GM12872 (cell line): ENCODE data around the gene KIF17.

Experiments used
- TF ChIP-seq, protein P1 (sequence below): IDR thresholded peaks from 3 replicates; pipeline ENCODE4 v1.5.1; 2011; ENCODE audit warnings: low read depth, mild to moderate bottlenecking, low read length, moderate library complexity; ENCODE audit not compliant: insufficient read depth

Gene KIF17

DNA sequence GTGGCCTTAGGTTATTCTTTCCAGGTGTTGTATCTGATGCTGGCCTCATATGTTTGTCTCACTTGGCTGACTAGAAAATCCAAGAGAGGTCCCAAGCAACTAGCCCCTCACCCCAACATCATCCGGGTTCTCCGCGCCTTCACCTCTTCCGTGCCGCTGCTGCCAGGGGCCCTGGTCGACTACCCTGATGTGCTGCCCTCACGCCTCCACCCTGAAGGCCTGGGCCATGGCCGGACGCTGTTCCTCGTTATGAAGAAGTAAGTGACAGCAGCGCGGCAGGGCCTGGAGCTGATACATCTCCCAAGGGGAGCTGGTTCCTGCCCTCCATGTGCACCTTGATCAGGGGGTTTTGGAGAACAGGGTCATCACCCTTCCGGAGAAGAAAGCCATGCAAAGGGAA is 73.4 kb downstream of the KIF17 start:
- TF ChIP-seq, protein P1, sequence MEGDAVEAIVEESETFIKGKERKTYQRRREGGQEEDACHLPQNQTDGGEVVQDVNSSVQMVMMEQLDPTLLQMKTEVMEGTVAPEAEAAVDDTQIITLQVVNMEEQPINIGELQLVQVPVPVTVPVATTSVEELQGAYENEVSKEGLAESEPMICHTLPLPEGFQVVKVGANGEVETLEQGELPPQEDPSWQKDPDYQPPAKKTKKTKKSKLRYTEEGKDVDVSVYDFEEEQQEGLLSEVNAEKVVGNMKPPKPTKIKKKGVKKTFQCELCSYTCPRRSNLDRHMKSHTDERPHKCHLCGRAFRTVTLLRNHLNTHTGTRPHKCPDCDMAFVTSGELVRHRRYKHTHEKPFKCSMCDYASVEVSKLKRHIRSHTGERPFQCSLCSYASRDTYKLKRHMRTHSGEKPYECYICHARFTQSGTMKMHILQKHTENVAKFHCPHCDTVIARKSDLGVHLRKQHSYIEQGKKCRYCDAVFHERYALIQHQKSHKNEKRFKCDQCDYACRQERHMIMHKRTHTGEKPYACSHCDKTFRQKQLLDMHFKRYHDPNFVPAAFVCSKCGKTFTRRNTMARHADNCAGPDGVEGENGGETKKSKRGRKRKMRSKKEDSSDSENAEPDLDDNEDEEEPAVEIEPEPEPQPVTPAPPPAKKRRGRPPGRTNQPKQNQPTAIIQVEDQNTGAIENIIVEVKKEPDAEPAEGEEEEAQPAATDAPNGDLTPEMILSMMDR: no peak

DNA sequence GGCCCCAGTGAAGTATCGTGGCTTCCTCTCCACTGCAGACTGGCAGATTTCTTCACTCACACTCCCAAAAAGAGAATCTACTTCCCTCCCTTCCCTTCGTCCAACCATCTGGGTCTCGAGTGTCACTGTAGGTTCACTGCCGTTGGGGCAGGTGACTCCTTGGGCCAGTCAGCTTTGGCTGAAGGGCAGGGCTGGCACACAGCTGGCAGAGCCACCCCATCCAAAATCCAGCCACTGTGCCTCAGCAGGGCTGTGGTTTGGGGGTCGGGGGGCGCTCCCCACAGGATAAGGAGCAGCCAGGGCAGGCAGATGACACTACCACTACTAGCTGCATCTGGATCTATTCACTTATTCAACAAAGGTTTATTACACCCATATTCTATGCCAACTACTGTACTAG is 74.7 kb downstream of the KIF17 start:
- TF ChIP-seq, protein P1: no peak

DNA sequence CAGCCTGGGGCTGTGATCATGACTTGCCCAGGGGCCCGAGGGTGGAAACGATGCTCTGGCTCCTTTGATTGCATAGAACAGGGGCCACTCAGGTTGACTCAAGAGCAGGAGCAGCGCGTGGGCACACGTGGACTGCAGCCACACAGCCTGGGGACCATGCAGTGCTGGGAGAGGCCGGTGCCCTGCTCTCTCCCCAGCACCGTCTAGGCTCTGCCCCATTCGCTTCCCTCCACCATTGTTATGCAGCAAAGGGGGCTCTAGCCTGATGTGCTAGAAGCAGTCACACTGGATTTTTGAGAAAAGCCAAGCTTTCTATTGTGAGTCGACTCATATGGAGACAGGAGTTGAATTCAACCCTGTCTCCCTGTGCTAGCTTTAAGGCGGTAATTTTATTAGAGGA is 75.8 kb downstream of the KIF17 start:
- TF ChIP-seq, protein P1: no peak

DNA sequence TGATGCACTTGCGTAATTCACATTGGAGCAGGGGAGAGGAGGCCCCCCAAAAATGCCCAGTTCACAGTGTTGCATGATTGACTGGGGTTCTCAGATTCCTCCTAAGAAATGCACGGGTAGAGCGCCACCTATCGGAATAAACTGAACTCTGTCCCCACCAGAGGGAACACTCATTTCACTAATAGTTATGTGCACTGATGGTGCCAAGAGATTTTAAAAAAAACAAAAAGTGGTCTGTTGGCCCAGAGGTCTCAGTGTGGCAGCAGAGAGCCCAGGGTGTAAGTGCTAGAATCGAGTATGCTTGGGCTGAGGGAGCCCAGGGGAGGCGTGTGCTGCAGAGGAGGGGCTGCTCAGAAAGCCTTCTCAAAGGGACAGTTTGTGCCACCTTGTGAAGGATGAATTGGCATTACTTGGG is 77.6 kb downstream of the KIF17 start:
- TF ChIP-seq, protein P1: peak; percentile 79

DNA sequence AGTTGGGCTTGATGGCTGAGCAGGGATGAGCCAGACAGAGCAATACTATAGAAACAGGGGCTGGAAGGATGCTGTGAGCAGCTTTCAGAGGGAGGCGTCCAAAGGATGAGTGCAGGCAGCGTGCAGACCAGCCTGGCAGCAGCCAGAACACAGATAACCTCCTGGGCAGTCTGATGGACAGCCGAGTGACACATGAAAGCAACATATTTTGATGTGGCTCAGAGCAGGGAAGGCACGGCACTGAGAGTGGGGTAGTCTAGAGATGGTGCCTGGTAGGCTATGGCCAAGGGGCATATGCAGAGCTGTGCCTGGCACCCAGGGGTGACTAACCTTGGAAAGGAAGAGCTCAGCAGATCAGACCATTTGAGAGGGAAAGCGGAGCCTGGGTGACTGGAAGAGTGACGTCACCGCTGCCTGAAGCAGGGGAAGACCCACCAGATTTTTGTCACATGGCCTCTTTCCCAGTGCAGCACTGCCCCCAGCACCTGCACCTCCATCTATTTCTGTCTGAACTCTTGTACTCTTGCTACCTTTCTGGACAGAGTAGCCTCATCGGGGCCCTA is 80.9 kb downstream of the KIF17 start:
- TF ChIP-seq, protein P1: no peak

DNA sequence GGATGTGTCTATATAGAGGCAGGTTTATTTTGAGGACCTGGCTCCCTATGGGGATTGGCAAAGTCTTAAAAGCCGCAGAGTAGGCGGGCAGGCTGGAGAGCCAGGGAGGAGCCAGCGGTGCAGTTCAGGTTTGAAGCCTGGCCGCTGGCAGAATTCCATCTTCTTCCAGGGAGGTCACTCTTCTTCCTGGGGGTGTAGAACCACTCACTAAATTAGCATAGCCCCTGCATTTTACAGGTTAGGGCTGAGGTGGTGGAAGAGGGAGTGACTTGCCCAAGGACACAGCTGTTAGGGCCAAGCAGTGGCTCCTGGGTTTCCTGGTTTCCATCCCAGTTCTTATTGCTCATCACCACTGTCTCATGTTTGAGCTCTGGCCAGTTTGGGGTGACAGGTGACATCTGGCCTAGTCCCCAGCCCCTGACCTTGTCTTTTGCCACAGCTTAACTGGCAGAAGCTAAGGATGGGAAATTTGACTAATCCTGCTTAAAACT is 83.2 kb downstream of the KIF17 start:
- TF ChIP-seq, protein P1: no peak

DNA sequence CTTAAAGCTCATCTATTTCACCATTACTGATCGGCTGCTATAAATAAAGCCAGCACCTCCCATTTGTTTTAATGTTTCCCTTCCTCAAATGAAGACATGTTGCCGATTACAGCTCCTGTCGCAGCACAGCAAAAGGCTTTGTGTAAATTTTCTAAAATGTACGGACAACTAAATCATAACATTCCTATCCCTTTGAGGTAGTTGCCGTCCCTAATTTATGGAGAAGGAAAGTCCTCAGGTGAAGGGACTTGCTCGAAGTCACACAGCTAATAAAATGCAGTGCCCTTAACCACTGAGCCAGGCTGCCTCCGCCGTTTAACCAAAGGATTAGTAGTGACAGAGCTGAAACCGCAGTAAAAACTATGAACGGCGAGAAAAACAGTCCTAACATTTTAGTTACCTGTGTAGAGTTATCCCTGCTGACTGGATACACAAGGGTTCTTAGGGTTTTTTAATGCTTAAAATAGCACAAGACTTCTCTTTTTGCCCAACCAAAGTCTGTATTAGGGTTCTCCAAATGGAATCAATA is 83.7 kb downstream of the KIF17 start:
- TF ChIP-seq, protein P1: no peak
